ENCODE data around the gene SH3BGRL2. TPM values are rescaled to one million over a fixed set of nuclear protein-coding genes. Genes with fewer than 3 reads are reported as not detected.
"Not testable (repeated sequence)": the region's sequence is repeated elsewhere in the genome, so short reads cannot be mapped to it uniquely, and the experiment has no call there.

Gene SH3BGRL2
- total RNA-seq, 1 donor from 2014 or later, result 28.5 TPM

DNA sequence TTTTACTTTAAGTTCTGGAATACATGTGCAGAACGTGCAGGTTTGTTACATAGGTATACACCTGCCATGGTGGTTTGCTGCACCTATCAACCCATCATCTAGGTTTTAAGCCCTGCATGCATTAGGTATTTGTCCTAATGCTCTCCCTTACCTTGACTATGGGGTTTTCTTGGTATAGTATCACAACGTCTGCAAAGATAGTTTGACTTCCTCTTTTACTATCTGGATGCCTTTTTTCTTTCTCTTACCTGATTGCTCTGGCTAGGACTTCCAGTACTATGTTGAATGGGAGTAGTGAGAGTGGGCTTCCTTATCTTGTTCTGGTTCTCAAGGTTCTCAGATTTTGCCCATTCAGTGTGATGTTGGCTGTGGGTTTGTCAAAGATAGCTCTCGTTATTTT is 115.2 kb downstream of the SH3BGRL2 start:
- not testable (repeated sequence) for ATAC-seq

DNA sequence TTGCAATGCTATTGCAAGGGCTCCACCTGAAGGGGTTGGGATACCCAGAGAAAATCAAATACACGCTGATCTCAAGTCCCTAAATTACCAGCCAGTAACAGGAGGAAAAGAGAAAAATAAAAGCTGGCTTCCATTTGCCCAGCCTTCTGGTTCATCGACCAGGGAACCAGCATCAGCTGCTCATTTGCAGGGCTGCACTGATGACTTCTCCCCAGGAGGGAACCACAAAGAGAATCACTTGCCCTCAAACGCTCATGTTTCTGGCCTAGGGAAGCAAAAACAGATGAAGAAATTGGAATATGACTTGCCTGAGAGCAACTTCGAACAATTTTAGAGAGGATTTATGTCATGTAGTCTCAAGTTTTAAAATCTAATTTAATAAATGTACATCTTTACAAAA is 119.7 kb downstream of the SH3BGRL2 start:
- ATAC-seq, result no peak

Other genes with a start within 250 kb of the SH3BGRL2 start
- gene LCA5, start 93.9 kb upstream of the SH3BGRL2 start, total RNA-seq, result 0.80 TPM

All from esophagus mucosa (tissue), 1 donor.